HS-5 (cell line): ENCODE data around the gene LARGE1.

Experiments used
- DNase-seq: peaks from one replicate; pipeline ENCODE4 v3.0.0-alpha.2; 2012; ENCODE audit warnings: low read depth

The LARGE1 gene

GRCh38 chr22:33224841-33225240, 695.4 kb downstream of the LARGE1 start:
- no peak for DNase-seq
